D721Med (cell line): ENCODE data around the gene OSBPL10.
"Not testable (repeated sequence)": the region's sequence is repeated elsewhere in the genome, so short reads cannot be mapped to it uniquely, and the experiment has no call there.

Experiments
- DNase-seq: peaks from one replicate; pipeline ENCODE4 v3.0.0; 2011; ENCODE audit warnings: low spot score; ENCODE audit not compliant: insufficient read length
- FAIRE-seq: peaks from 2 replicates; lab custom pipeline; 2011; peaks lifted over from hg19 to GRCh38; lab: Jason Lieb, UNC
- TF ChIP-seq, protein P1 (sequence below): IDR thresholded peaks from 2 replicates; pipeline ENCODE4 v1.5.1; 2012; ENCODE audit warnings: mild to moderate bottlenecking, control low read depth; ENCODE audit not compliant: insufficient read depth; ENCODE audit errors: missing control alignments

Gene OSBPL10

DNA sequence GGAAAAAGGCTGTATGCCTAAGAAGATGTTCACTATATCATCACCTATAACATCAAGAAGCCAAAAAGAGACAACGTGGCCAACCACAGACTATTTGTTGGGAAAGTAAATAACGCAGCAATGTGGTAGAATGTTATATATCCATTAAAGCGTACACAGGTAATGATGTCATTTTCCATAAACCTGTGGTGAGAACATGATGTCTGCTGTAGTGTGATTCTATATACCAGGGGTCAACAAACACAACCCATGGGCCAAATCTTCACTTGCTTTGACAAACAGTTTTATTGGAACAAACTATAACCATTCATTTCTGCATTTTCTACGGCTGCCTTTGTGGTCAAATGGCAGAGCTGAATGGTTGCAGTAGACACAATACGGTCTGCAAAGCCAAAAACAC is 287.7 kb downstream of the OSBPL10 start:
- TF ChIP-seq, protein P1, sequence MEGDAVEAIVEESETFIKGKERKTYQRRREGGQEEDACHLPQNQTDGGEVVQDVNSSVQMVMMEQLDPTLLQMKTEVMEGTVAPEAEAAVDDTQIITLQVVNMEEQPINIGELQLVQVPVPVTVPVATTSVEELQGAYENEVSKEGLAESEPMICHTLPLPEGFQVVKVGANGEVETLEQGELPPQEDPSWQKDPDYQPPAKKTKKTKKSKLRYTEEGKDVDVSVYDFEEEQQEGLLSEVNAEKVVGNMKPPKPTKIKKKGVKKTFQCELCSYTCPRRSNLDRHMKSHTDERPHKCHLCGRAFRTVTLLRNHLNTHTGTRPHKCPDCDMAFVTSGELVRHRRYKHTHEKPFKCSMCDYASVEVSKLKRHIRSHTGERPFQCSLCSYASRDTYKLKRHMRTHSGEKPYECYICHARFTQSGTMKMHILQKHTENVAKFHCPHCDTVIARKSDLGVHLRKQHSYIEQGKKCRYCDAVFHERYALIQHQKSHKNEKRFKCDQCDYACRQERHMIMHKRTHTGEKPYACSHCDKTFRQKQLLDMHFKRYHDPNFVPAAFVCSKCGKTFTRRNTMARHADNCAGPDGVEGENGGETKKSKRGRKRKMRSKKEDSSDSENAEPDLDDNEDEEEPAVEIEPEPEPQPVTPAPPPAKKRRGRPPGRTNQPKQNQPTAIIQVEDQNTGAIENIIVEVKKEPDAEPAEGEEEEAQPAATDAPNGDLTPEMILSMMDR = no peak
- DNase-seq (no peak), FAIRE-seq (no peak)

DNA sequence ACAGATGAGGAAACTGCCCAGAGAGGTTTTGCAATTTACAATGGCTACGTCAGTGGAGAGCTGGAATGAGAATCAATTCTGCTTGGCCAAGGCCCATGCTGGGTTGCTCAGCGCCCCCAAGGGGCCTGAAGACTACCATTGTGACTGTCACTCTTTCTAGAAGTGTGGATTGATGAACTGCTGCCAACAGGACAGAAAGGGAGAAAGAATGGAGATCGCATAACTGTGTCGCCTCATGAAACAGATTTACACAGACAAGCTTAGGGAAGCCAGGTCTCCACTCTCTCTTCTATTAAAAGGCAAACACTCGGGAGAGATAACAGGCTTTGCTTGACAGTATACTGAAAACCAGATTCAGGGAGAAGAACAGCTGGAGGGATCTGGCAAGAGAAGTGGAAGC is 288.3 kb downstream of the OSBPL10 start:
- no peak for DNase-seq
- FAIRE-seq = no peak
- TF ChIP-seq, protein P1 = no peak

- DNase-seq (no peak), FAIRE-seq (no peak)
- TF ChIP-seq, protein P1 = no peak
Observed at GRCh38 chr3:31690771-31691170, 290.3 kb downstream of the OSBPL10 start.

GRCh38 chr3:31689523-31689922 is 291.5 kb downstream of the OSBPL10 start:
- not testable (repeated sequence) for DNase-seq, FAIRE-seq

- TF ChIP-seq, protein P1 = no peak
- FAIRE-seq (no peak), DNase-seq (no peak)
Observed at GRCh38 chr3:31688984-31689383, 292.1 kb downstream of the OSBPL10 start.

DNA sequence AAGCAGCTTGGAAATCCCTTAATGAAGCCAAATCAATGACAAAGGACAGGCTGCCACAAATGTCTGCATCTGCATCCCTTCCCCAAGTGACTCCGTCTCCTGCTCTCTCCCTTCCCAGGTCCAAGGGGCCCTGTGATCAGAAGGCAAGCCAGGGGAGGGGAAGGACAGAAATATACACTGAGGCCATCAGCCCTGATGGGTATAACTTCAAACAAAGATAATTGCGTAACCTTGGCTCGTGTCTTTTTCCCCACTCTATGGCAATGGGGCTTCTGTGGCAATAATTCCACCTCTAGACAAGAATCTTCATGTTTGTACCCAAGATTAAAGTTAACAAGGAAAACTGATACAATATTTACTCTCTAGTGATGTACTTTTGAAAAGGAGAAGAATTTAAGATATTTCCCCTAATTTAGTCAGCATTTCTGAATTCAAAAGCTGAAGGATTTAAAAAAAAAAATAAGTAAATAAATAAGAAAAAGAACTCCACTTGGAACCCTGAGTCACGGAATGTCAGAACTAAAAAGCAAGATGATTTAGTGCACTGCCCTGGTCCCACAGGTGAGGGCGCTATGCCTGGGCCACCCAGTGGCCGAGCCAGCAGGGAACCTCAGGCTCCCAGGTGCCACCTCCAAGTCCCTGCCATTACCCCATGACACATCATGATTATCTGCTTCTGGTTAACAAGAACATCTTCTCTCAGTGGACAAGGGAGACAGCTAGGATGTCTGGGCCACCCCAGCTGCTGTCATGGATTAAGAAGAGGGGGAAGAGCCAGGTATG is 293.9 kb downstream of the OSBPL10 start:
- TF ChIP-seq, protein P1 = no peak
- DNase-seq (no peak), FAIRE-seq (no peak)

- FAIRE-seq (no peak), DNase-seq (no peak)
- TF ChIP-seq, protein P1 = no peak
Observed at GRCh38 chr3:31680072-31680870, 300.8 kb downstream of the OSBPL10 start.
